Glutamatergic neuron (in vitro differentiated cells): ENCODE data around the gene SCRN2. TPM values are rescaled to one million over a fixed set of nuclear protein-coding genes. Genes with fewer than 3 reads are reported as not detected.

Experiments used
- DNase-seq: peaks from one replicate; pipeline ENCODE4 v3.0.0; 2022
- H3K27ac Mint-ChIP-seq: one replicate; pipeline ENCODE4 v1.8.0; 2020; ENCODE audit warnings: mild to moderate bottlenecking, mixed read lengths, inconsistent platforms; ENCODE audit not compliant: unreplicated experiment
- H3K27me3 Mint-ChIP-seq: one replicate; pipeline ENCODE4 v1.8.0; 2020; ENCODE audit warnings: mild to moderate bottlenecking, moderate library complexity, mixed read lengths, inconsistent platforms; ENCODE audit not compliant: unreplicated experiment
- H3K36me3 Mint-ChIP-seq: one replicate; pipeline ENCODE4 v1.8.0; 2020; ENCODE audit warnings: mild to moderate bottlenecking, mixed read lengths, inconsistent platforms; ENCODE audit not compliant: unreplicated experiment
- H3K4me1 Mint-ChIP-seq: one replicate; pipeline ENCODE4 v1.8.0; 2020; ENCODE audit warnings: mild to moderate bottlenecking, low read depth, mixed read lengths, inconsistent platforms; ENCODE audit not compliant: unreplicated experiment
- H3K4me3 Mint-ChIP-seq: one replicate; pipeline ENCODE4 v1.8.0; 2020; ENCODE audit warnings: mild to moderate bottlenecking, mixed read lengths, inconsistent platforms; ENCODE audit not compliant: unreplicated experiment
- H3K9me3 Mint-ChIP-seq: one replicate; pipeline ENCODE4 v1.8.0; 2020; ENCODE audit warnings: mild to moderate bottlenecking, moderate library complexity, mixed read lengths, inconsistent platforms; ENCODE audit not compliant: unreplicated experiment
- CTCF ChIP-seq: fragments of 200-600 bp; sonication (generic); IDR thresholded peaks from one replicate; pipeline ENCODE4 v1.5.0; 2021; ENCODE audit not compliant: partially characterized antibody, unreplicated experiment
- total RNA-seq: library from RNA; stranded (reverse); fragmentation: NEBNext Ultra II Directional; extraction: Animal tissue kit (Norgen Biotek cat#: 25700); gene quantifications from one replicate; pipeline ENCODE4 v1.2.1, GENCODE V29; 2021; ENCODE audit not compliant: unreplicated experiment

The SCRN2 gene
- total RNA-seq, 1 donor from 2014 or later: 39.1 TPM

GRCh38 chr17:47803201-47803600, 37.9 kb downstream of the SCRN2 start:
- TF ChIP-seq CTCF: no peak
- H3K27ac Mint-ChIP-seq: no peak overlapping the region

GRCh38 chr17:47802341-47803022, 38.6 kb downstream of the SCRN2 start:
- Mint-ChIP-seq H3K27ac (no peak overlapping the region), H3K9me3 (peaks cover 2% of the 10 kb centered on the region), H3K4me3 (no peak overlapping the region), H3K36me3 (no peaks in the 10 kb centered on the region), H3K27me3 (peaks cover 5% of the 10 kb centered on the region), H3K4me1 (no peaks in the 10 kb centered on the region)
- peak; percentile 56 for TF ChIP-seq CTCF
- DNase-seq: peak; percentile 70

More at GRCh38 chr17:47803201-47803600, 37.9 kb downstream of the SCRN2 start:
- no peak overlapping the region for H3K4me3 Mint-ChIP-seq
- no peaks in the 10 kb centered on the region for H3K4me1 Mint-ChIP-seq
- peaks cover 2% of the 10 kb centered on the region for H3K9me3 Mint-ChIP-seq
- peaks cover 5% of the 10 kb centered on the region for H3K27me3 Mint-ChIP-seq
- no peak for DNase-seq
- no peaks in the 10 kb centered on the region for H3K36me3 Mint-ChIP-seq

- Mint-ChIP-seq H3K9me3 (peaks cover 2% of the 10 kb centered on the region), H3K4me3 (no peak overlapping the region), H3K27ac (no peak overlapping the region), H3K4me1 (no peaks in the 10 kb centered on the region), H3K27me3 (peaks cover 3% of the 10 kb centered on the region), H3K36me3 (no peaks in the 10 kb centered on the region)
- no peak for DNase-seq
- no peak for TF ChIP-seq CTCF
Measured at GRCh38 chr17:47801906-47802305, 39.2 kb downstream of the SCRN2 start.

- Mint-ChIP-seq H3K36me3 (no peaks in the 10 kb centered on the region), H3K4me3 (no peak overlapping the region), H3K4me1 (no peaks in the 10 kb centered on the region), H3K27ac (no peak overlapping the region), H3K27me3 (peaks cover 3% of the 10 kb centered on the region), H3K9me3 (peaks cover 2% of the 10 kb centered on the region)
- no peak for DNase-seq
- TF ChIP-seq CTCF: no peak
Measured at GRCh38 chr17:47801176-47801765, 39.8 kb downstream of the SCRN2 start.

GRCh38 chr17:47800686-47801085, 40.4 kb downstream of the SCRN2 start:
- DNase-seq: no peak
- H3K4me1 Mint-ChIP-seq: no peaks in the 10 kb centered on the region
- H3K9me3 Mint-ChIP-seq: no peaks in the 10 kb centered on the region
- no peak overlapping the region for H3K4me3 Mint-ChIP-seq
- H3K36me3 Mint-ChIP-seq: no peaks in the 10 kb centered on the region
- H3K27ac Mint-ChIP-seq: no peak overlapping the region
- H3K27me3 Mint-ChIP-seq: peaks cover 3% of the 10 kb centered on the region
- TF ChIP-seq CTCF: no peak
